NCI-H748 treated with DMSO at 0.1 percent for 48 hours (cell line): ENCODE data around the gene CPNE9.

Experiments
- DNase-seq: peaks from one replicate; lab custom pipeline; 2025; lab: John Stamatoyannopoulos, UW

Gene CPNE9

GRCh38 chr3:9778143-9779074, 74.8 kb downstream of the CPNE9 start:
- DNase-seq, result no peak

DNA sequence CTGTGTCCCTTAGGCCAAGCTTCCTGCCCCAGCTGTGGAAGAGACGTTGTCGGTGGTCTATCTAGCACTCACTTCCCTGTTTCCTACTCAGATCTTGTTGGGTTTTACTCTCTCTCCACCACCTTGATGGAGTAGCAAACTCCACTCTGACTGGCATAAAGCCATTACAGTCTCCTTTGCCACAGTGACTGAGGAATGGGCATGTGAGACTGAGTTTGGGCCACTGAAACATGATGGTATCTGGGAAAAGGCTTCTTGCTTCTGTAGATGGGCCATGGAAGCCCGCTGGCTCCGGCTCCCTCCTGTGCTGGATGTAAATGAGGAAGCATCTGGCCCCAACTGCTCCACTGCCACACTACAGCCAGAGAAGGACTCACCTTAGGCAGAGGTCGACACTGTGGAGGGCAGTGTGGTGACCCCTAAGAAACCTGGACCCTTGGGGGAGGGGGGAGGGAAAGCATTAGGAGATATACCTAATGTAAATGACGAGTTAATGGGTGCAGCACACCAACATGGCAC, 75.5 kb downstream of the CPNE9 start:
- DNase-seq, result no peak
